OCI-LY1 (cell line): ENCODE results near the gene F5.

Experiments
- CTCF ChIP-seq: fragments of 200-600 bp; sonication (generic), shearing (Covaris generic); IDR thresholded peaks from 2 replicates; pipeline ENCODE4 v1.5.1; 2017; ENCODE audit warnings: mild to moderate bottlenecking, antibody characterized with exemption, low read length, moderate library complexity, mixed read lengths
- EZH2 ChIP-seq: fragments of 200-600 bp; sonication (generic), shearing (Covaris generic); IDR thresholded peaks from 2 replicates; pipeline ENCODE4 v1.8.0; 2017; ENCODE audit warnings: borderline replicate concordance, mixed run types, mild to moderate bottlenecking, antibody characterized with exemption, low read length, moderate library complexity, mixed read lengths

- TF ChIP-seq CTCF (no peak), EZH2 (no peak)
These were observed 57.8 kb downstream of the F5 start for GRCh38 chr1:169528215-169529067.
